GM21529 (cell line): ENCODE data around the gene CCDC172.
"Not testable (repeated sequence)": the region's sequence is repeated elsewhere in the genome, so short reads cannot be mapped to it uniquely, and the experiment has no call there.

Experiments
- ATAC-seq: cut with Tn5 transposase; IDR thresholded peaks from one replicate; pipeline ENCODE4 v1.9.1; 2021; ENCODE audit not compliant: unreplicated experiment

Gene CCDC172

GRCh38 chr10:116331815-116332214 lies 7.6 kb downstream of the CCDC172 start:
- ATAC-seq = no peak

GRCh38 chr10:116336866-116337265 lies 12.6 kb downstream of the CCDC172 start:
- no peak for ATAC-seq

GRCh38 chr10:116352125-116352524 lies 27.9 kb downstream of the CCDC172 start:
- no peak for ATAC-seq

GRCh38 chr10:116353817-116354216 lies 29.6 kb downstream of the CCDC172 start:
- ATAC-seq = no peak

- ATAC-seq = no peak
These were observed 31.1 kb downstream of the CCDC172 start for GRCh38 chr10:116355341-116355740.

GRCh38 chr10:116356833-116357232 lies 32.6 kb downstream of the CCDC172 start:
- ATAC-seq = no peak

- ATAC-seq = no peak
These were observed 40.6 kb downstream of the CCDC172 start for GRCh38 chr10:116364868-116365267.

GRCh38 chr10:116371737-116372136 lies 47.5 kb downstream of the CCDC172 start:
- ATAC-seq = no peak

- ATAC-seq = no peak
These were observed 58.0 kb downstream of the CCDC172 start for GRCh38 chr10:116382290-116382689.

GRCh38 chr10:116385311-116385710 lies 61.1 kb downstream of the CCDC172 start:
- ATAC-seq = no peak

GRCh38 chr10:116385994-116386809 lies 62.0 kb downstream of the CCDC172 start:
- ATAC-seq = peak; percentile 57

GRCh38 chr10:116393246-116393831 lies 69.1 kb downstream of the CCDC172 start:
- ATAC-seq = not testable (repeated sequence)

GRCh38 chr10:116395223-116395985 lies 71.2 kb downstream of the CCDC172 start:
- no peak for ATAC-seq

GRCh38 chr10:116398224-116398623 lies 74.0 kb downstream of the CCDC172 start:
- no peak for ATAC-seq

- ATAC-seq = no peak
These were observed 78.6 kb downstream of the CCDC172 start for GRCh38 chr10:116402858-116403257.

- ATAC-seq = no peak
These were observed 79.5 kb downstream of the CCDC172 start for GRCh38 chr10:116403740-116404250.

- peak; percentile 86 for ATAC-seq
These were observed 84.5 kb downstream of the CCDC172 start for GRCh38 chr10:116408719-116409118.

- ATAC-seq = no peak
These were observed 86.1 kb downstream of the CCDC172 start for GRCh38 chr10:116410351-116410750.

GRCh38 chr10:116417821-116418220 lies 93.6 kb downstream of the CCDC172 start:
- ATAC-seq = no peak

GRCh38 chr10:116418389-116418788 lies 94.1 kb downstream of the CCDC172 start:
- no peak for ATAC-seq

GRCh38 chr10:116421815-116422214 lies 97.6 kb downstream of the CCDC172 start:
- ATAC-seq = no peak

- no peak for ATAC-seq
These were observed 103.4 kb downstream of the CCDC172 start, which contains the start of gene PNLIPRP3 for GRCh38 chr10:116427671-116428070. Gene PNLIPRP3, plus strand, starts transcription at chr10:116427847. Its CDS starts 166 bp downstream, at chr10:116428013.
